Effector memory CD4-positive, alpha-beta T cell (primary cell): ENCODE measurements around the gene RNF152.
A peak's percentile ranks its signal among the peaks of the same experiment; 100 is the strongest.

Experiments used
- DNase-seq, 3 donors: peaks; one replicate each; pipeline ENCODE4 v3.0.0-alpha.2; 2020
- H3K27ac ChIP-seq: 2 replicates; pipeline ENCODE4 v1.7.0; 2013; ENCODE audit warnings: mild to moderate bottlenecking, low read length, moderate library complexity; ENCODE audit not compliant: insufficient read depth, poor library complexity, severe bottlenecking
- H3K27me3 ChIP-seq: replicated peaks from 2 replicates; pipeline ENCODE4 v1.7.0; 2013; ENCODE audit warnings: mild to moderate bottlenecking, low read length; ENCODE audit not compliant: insufficient read depth, control insufficient read depth, poor library complexity, severe bottlenecking
- H3K36me3 ChIP-seq: 2 replicates; pipeline ENCODE4 v1.7.0; 2013; ENCODE audit warnings: mild to moderate bottlenecking, low read length, moderate library complexity; ENCODE audit not compliant: control insufficient read depth, insufficient read depth
- H3K4me1 ChIP-seq: 2 replicates; pipeline ENCODE4 v1.7.0; 2013; ENCODE audit warnings: low read length, mild to moderate bottlenecking; ENCODE audit not compliant: control insufficient read depth, insufficient read depth, poor library complexity, severe bottlenecking
- H3K4me3 ChIP-seq: 2 replicates; pipeline ENCODE4 v1.7.0; 2013; ENCODE audit warnings: low read length, low read depth, mild to moderate bottlenecking; ENCODE audit not compliant: insufficient read depth, poor library complexity, severe bottlenecking
- H3K9me3 ChIP-seq: 2 replicates; pipeline ENCODE4 v1.7.0; 2013; ENCODE audit warnings: mild to moderate bottlenecking, low read length, moderate library complexity; ENCODE audit not compliant: control insufficient read depth
- total RNA-seq, 3 donors: gene quantifications; one replicate each; lab custom pipeline; 2026; lab: John Stamatoyannopoulos, UW

Gene RNF152, protein sequence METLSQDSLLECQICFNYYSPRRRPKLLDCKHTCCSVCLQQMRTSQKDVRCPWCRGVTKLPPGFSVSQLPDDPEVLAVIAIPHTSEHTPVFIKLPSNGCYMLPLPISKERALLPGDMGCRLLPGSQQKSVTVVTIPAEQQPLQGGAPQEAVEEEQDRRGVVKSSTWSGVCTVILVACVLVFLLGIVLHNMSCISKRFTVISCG
- total RNA-seq = 0.69 to 1.8 (median 0.97) reads per million in 3 donors

DNA sequence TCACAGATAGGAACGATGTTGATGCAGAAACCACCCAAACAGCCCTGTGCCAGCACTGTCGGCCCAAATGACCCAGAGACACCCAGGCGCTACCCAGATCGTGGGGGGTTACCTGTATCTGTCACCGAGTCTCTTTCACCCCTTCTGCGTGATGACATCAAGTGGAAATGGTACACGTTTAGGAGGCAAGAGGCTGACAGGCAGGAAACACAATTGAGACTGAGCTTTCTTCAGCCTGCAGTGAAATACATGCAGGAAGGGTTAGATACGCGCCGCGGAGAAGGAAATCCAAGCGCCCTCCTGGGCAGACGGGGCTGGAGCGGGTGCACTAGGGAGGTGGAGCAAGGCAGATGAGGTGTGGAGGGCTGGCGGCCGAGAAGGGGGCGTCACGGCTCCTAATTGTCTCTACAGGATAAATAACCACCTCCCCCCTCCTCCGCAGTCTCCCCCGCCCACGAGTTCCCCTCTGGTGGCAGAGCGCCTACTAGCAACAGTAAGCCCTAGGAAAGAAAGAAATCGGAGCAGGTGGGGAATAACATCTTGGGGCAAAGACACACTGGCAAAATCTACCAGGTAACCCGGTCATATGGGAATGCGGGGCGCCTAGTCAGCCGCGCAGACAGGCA lies at the start of gene RNF152:
RNF152 (minus strand) TSS at position 325 of the 626 bp plus-strand sequence. CDS start 76,544 bp downstream, outside the sequence.
- Histone ChIP-seq H3K4me3 (peak within 1 kb of the TSS; percentile 83), H3K9me3 (no peaks in the 10 kb centered on the region), H3K27ac (no peak within 1 kb of the TSS), H3K36me3 (no peaks in the 10 kb centered on the region), H3K4me1 (peaks cover 5% of the 10 kb centered on the region), H3K27me3 (peaks cover 13% of the 10 kb centered on the region)
- peak in 1 of 3 donors; percentile 5 for DNase-seq

- H3K36me3 ChIP-seq = no peaks in the 10 kb centered on the region
- no peaks in the 10 kb centered on the region for H3K9me3 ChIP-seq
- no peak overlapping the region for H3K27ac ChIP-seq
- no peak for DNase-seq
- no peaks in the 10 kb centered on the region for H3K4me1 ChIP-seq
- no peak overlapping the region for H3K4me3 ChIP-seq
- no peaks in the 10 kb centered on the region for H3K27me3 ChIP-seq
Measured at GRCh38 chr18:61941948-61942471, 49.2 kb upstream of the RNF152 start.

DNA sequence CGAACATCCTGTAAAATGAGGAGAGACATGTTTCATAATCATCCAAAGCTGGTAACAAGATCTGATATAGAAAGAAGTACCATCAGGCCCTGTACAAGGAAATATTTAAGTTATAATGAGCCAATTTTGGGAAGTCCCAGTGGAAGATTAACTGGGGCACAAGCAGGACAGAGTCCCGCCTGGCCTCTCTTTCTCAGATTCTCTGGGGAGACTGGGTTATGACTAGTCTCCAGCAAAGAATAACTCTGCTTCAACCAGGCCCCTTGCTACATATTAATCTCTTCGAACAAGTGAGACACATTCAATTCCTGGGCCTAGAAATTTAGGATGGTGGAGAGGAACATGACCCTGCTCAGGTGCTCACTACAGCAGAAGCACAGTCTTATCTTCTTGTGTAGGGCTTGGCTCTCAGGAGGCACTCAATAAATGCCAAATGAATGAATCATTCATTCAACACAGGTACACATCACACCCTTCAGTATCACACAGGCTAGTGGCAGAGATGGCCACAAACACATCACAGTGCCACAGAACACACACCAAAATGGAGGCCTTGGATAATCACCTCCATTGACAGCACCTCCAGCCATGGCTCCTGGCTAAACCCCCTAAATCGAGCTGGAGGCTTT lies 46.4 kb upstream of the RNF152 start:
- H3K36me3 ChIP-seq = no peaks in the 10 kb centered on the region
- H3K4me3 ChIP-seq = no peak overlapping the region
- H3K27ac ChIP-seq = no peak overlapping the region
- no peaks in the 10 kb centered on the region for H3K27me3 ChIP-seq
- H3K9me3 ChIP-seq = no peaks in the 10 kb centered on the region
- no peak for DNase-seq
- H3K4me1 ChIP-seq = no peaks in the 10 kb centered on the region

- DNase-seq = no peak
- H3K27me3 ChIP-seq = no peaks in the 10 kb centered on the region
- H3K4me1 ChIP-seq = no peaks in the 10 kb centered on the region
- no peaks in the 10 kb centered on the region for H3K36me3 ChIP-seq
- no peak overlapping the region for H3K27ac ChIP-seq
- no peak overlapping the region for H3K4me3 ChIP-seq
- no peaks in the 10 kb centered on the region for H3K9me3 ChIP-seq
Measured at GRCh38 chr18:61935362-61935761, 42.6 kb upstream of the RNF152 start.

GRCh38 chr18:61931654-61932379 lies 39.0 kb upstream of the RNF152 start:
- Histone ChIP-seq H3K36me3 (no peaks in the 10 kb centered on the region), H3K27me3 (no peaks in the 10 kb centered on the region), H3K9me3 (no peaks in the 10 kb centered on the region), H3K4me1 (peaks cover 5% of the 10 kb centered on the region), H3K27ac (no peak overlapping the region), H3K4me3 (no peak overlapping the region)
- DNase-seq = no peak

GRCh38 chr18:61929881-61930640 lies 37.3 kb upstream of the RNF152 start:
- Histone ChIP-seq H3K9me3 (no peaks in the 10 kb centered on the region), H3K27ac (no peak overlapping the region), H3K4me3 (no peak overlapping the region), H3K27me3 (no peaks in the 10 kb centered on the region), H3K4me1 (peaks cover 6% of the 10 kb centered on the region), H3K36me3 (no peaks in the 10 kb centered on the region)
- no peak for DNase-seq

DNA sequence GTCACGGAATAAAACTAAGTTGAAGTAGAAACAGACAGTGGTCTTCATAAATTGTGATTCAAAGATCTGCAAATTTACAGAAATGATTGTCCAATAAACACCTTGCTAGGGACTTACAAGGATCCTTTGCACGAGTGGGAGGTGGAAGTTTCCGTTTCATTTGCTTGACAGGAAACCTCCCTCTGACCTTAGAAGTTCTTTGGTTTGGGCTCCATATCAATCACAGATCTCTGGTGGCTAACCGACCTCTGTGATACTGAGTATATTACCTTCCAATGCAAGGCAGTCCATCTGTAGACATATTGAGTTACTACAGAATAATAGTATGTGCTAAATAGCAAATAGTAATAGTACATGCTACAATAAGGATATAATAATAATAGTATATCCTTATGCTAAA lies 33.7 kb upstream of the RNF152 start:
- peaks cover 6% of the 10 kb centered on the region for H3K4me1 ChIP-seq
- H3K36me3 ChIP-seq = no peaks in the 10 kb centered on the region
- no peak overlapping the region for H3K4me3 ChIP-seq
- DNase-seq = no peak
- no peak overlapping the region for H3K27ac ChIP-seq
- no peaks in the 10 kb centered on the region for H3K9me3 ChIP-seq
- H3K27me3 ChIP-seq = no peaks in the 10 kb centered on the region

- DNase-seq = no peak
- Histone ChIP-seq H3K27me3 (no peaks in the 10 kb centered on the region), H3K27ac (no peak overlapping the region), H3K9me3 (no peaks in the 10 kb centered on the region), H3K4me1 (peaks cover 6% of the 10 kb centered on the region), H3K36me3 (no peaks in the 10 kb centered on the region), H3K4me3 (no peak overlapping the region)
Measured at GRCh38 chr18:61924550-61924949, 31.7 kb upstream of the RNF152 start.

- Histone ChIP-seq H3K27ac (no peak overlapping the region), H3K36me3 (no peaks in the 10 kb centered on the region), H3K4me1 (peaks cover 6% of the 10 kb centered on the region), H3K27me3 (no peaks in the 10 kb centered on the region), H3K4me3 (no peak overlapping the region), H3K9me3 (no peaks in the 10 kb centered on the region)
- DNase-seq = no peak
Measured at GRCh38 chr18:61922435-61922834, 29.6 kb upstream of the RNF152 start.
